Stimulated activated CD4-positive, alpha-beta T cell treated with anti-CD3 and anti-CD28 coated beads, Interleukin-4, amount 100 ng/mL, for 24 hours (primary cell): ENCODE results near the gene TERF2IP.

Experiments
- DNase-seq: peaks from one replicate; pipeline ENCODE4 v3.0.0-alpha.2; 2020

TERF2IP gene

GRCh38 chr16:75640598-75640997, 7.0 kb upstream of the TERF2IP start:
- DNase-seq = no peak

- no peak for DNase-seq
These were observed 3.1 kb upstream of the TERF2IP start for GRCh38 chr16:75644240-75645012.

GRCh38 chr16:75647112-75647491, 471 bp upstream of the TERF2IP start:
- DNase-seq = no peak

GRCh38 chr16:75648265-75649076, 898 bp downstream of the TERF2IP start:
- peak; percentile 88 for DNase-seq

GRCh38 chr16:75653922-75654321, 6.3 kb downstream of the TERF2IP start:
- no peak for DNase-seq

- no peak for DNase-seq
These were observed 10.6 kb downstream of the TERF2IP start for GRCh38 chr16:75658175-75658574.

- no peak for DNase-seq
These were observed 12.7 kb downstream of the TERF2IP start for GRCh38 chr16:75660321-75660720.

- DNase-seq = no peak
These were observed 13.2 kb downstream of the TERF2IP start for GRCh38 chr16:75660726-75661302.

- no peak for DNase-seq
These were observed 19.9 kb downstream of the TERF2IP start for GRCh38 chr16:75667503-75667902.

GRCh38 chr16:75676909-75677308, 29.3 kb downstream of the TERF2IP start, which contains the start of gene CPHXL2:
TSS of gene CPHXL2 (minus strand) at chr16:75677009. CDS start at chr16:75676999, 10 bp downstream.
- no peak for DNase-seq

GRCh38 chr16:75679366-75679765, 31.8 kb downstream of the TERF2IP start:
- DNase-seq = no peak

- DNase-seq = no peak
These were observed 34.7 kb downstream of the TERF2IP start for GRCh38 chr16:75682308-75682707.

- no peak for DNase-seq
These were observed 39.8 kb downstream of the TERF2IP start for GRCh38 chr16:75687361-75687760.

- DNase-seq = no peak
These were observed 48.1 kb downstream of the TERF2IP start for GRCh38 chr16:75695708-75696107.

- no peak for DNase-seq
These were observed 50.0 kb downstream of the TERF2IP start for GRCh38 chr16:75697571-75697970.

GRCh38 chr16:75701361-75701760, 53.8 kb downstream of the TERF2IP start, which contains the start of gene DUXB:
TSS of gene DUXB (minus strand) at chr16:75701461. CDS start at chr16:75701418, 43 bp downstream.
- no peak for DNase-seq

GRCh38 chr16:75702242-75702641, 54.7 kb downstream of the TERF2IP start:
- DNase-seq = no peak

- no peak for DNase-seq
These were observed 55.7 kb downstream of the TERF2IP start for GRCh38 chr16:75703306-75703705.
